ENCODE measurements around the gene DEFB125. TPM values are rescaled to one million over a fixed set of nuclear protein-coding genes. Genes with fewer than 3 reads are reported as not detected.

Gene DEFB125
- total and polyA plus RNA-seq, 8 donors = not detected

GRCh38 chr20:64026-64603, 23.4 kb upstream of the DEFB125 start:
- FAIRE-seq (no peak), DNase-seq (no peak), ATAC-seq (no peak)
- H3K9me3 ChIP-seq = no peaks in the 10 kb centered on the region
- no peak overlapping the region for H3K27ac ChIP-seq
- no peaks in the 10 kb centered on the region for H3K36me3 ChIP-seq
- no peaks in the 10 kb centered on the region for H3K4me1 ChIP-seq
- 78 to 89% methylated on average over 3 of the region's 3 CpGs for whole genome bisulfite sequencing, 2 donors
- TF ChIP-seq CTCF (IDR thresholded peaks at IDR 0.05) = no peak
- H3K27me3 ChIP-seq = no peaks in the 10 kb centered on the region
- H3K4me3 ChIP-seq = no peak overlapping the region
- intact Hi-C loops (cut with DNase I) = no loop called here

- no peak overlapping the region for H3K27ac ChIP-seq
- H3K36me3 ChIP-seq = no peaks in the 10 kb centered on the region
- no peak overlapping the region for H3K4me3 ChIP-seq
- DNase-seq (no peak), ATAC-seq (peak in 1 of 4 donors; percentile 25), FAIRE-seq (no peak)
- no peaks in the 10 kb centered on the region for H3K9me3 ChIP-seq
- no peaks in the 10 kb centered on the region for H3K27me3 ChIP-seq
- no peaks in the 10 kb centered on the region for H3K4me1 ChIP-seq
- WGBS, 2 donors = 55 to 75% methylated on average over 2 of the region's 2 CpGs
- no peak for TF ChIP-seq CTCF (IDR thresholded peaks at IDR 0.05)
- intact Hi-C loops (cut with DNase I) = no loop called here
Measured at GRCh38 chr20:64766-65322, 22.6 kb upstream of the DEFB125 start.

GRCh38 chr20:77231-77630, 10.2 kb upstream of the DEFB125 start:
- H3K27ac ChIP-seq = no peak overlapping the region
- H3K27me3 ChIP-seq = peaks cover 0 to 5% (median 2%) of the 10 kb centered on the region in 4 donors
- 30 to 39% methylated on average over 2 of the region's 2 CpGs for WGBS, 2 donors
- ATAC-seq (no peak), FAIRE-seq (no peak), DNase-seq (no peak)
- H3K4me1 ChIP-seq = no peaks in the 10 kb centered on the region
- no peaks in the 10 kb centered on the region for H3K9me3 ChIP-seq
- TF ChIP-seq CTCF (IDR thresholded peaks at IDR 0.05) = no peak
- no peaks in the 10 kb centered on the region for H3K36me3 ChIP-seq
- intact Hi-C loops (cut with DNase I) = no loop called here
- no peak overlapping the region for H3K4me3 ChIP-seq

GRCh38 chr20:78338-78737, 9.1 kb upstream of the DEFB125 start:
- no peak for TF ChIP-seq CTCF (IDR thresholded peaks at IDR 0.05)
- intact Hi-C loops (cut with DNase I) = no loop called here
- Histone ChIP-seq H3K9me3 (no peaks in the 10 kb centered on the region), H3K4me1 (no peaks in the 10 kb centered on the region), H3K36me3 (no peaks in the 10 kb centered on the region), H3K4me3 (no peak overlapping the region), H3K27me3 (peaks cover 0 to 4% (median 0%) of the 10 kb centered on the region in 4 donors), H3K27ac (no peak overlapping the region)
- FAIRE-seq (no peak), DNase-seq (no peak), ATAC-seq (no peak)

DNA sequence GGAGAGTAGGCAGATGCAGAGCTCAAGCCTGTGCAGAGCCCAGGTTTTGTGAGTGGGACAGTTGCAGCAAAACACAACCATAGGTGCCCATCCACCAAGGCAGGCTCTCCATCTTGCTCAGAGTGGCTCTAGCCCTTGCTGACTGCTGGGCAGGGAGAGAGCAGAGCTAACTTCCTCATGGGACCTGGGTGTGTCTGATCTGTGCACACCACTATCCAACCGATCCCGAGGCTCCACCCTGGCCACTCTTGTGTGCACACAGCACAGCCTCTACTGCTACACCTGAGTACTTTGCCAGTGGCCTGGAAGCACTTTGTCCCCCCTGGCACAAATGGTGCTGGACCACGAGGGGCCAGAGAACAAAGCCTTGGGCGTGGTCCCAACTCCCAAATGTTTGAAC, 7.9 kb upstream of the DEFB125 start:
- peaks cover 0 to under 1% (median 0%) of the 10 kb centered on the region in 4 donors for H3K27me3 ChIP-seq
- TF ChIP-seq CTCF (IDR thresholded peaks at IDR 0.05) = no peak
- H3K9me3 ChIP-seq = no peaks in the 10 kb centered on the region
- DNase-seq (no peak), ATAC-seq (no peak), FAIRE-seq (no peak)
- no peaks in the 10 kb centered on the region for H3K4me1 ChIP-seq
- H3K4me3 ChIP-seq = no peak overlapping the region
- intact Hi-C loops (cut with DNase I) = no loop called here
- no peak overlapping the region for H3K27ac ChIP-seq
- WGBS, 2 donors = 49 to 51% methylated on average over 4 of the region's 4 CpGs
- no peaks in the 10 kb centered on the region for H3K36me3 ChIP-seq

Measured in pancreas (tissue), 10 donors.